NCI-H526 (cell line): ENCODE measurements around the gene C17orf50.
A peak's percentile ranks its signal among the peaks of the same experiment; 100 is the strongest.

Experiments
- DNase-seq, 2 experiments: peaks; one replicate each; lab custom pipeline; 2025; lab: John Stamatoyannopoulos, UW

Gene C17orf50

DNA sequence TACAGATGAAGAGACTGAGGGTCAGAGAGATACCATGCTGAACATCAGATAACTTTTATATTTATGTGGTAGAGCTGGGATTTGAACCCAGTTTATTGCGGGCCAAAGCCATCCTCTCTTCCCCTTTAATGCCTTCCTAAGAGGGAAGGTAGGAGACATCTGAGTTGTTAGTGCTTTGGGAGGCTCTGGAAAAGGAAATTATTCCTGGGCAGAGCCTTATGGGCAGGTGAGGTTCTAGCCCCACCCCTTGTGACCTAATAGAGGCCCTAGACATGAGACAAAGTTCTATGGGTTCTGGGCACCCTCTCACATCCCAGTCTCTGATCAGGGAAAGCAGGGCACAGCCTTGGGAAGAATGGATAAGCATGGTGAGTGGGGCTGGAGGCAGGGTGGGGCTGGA, at the start of gene C17orf50:
Gene C17orf50 (plus strand): TSS at position 301 of the 400 bp plus-strand sequence. CDS start 55 bp downstream, at position 356.
- no peak for DNase-seq

GRCh38 chr17:35710950-35711349, 49.7 kb upstream of the C17orf50 start:
- DNase-seq: no peak

- DNase-seq: no peak
Observed at GRCh38 chr17:35713069-35713728, 47.5 kb upstream of the C17orf50 start.

DNA sequence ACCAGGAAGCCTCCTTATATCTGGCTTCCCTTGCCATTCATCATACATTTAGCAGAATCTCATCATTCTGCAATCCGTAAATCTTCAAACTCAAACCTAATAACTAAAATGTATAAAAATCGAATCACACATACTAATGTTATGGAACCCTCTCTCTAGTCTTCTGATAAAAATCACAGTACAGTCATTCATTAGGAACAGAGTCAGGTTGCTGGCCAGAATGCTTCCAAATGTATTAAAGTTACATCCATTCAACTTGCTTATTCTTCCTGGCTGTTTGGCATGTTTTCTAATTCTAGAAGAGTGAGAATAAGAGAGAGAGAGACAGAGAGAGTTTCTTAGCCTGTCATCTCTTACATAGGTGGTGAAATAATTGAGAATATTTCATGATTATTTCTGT, 45.7 kb upstream of the C17orf50 start:
- DNase-seq: no peak

GRCh38 chr17:35715416-35715815, 45.3 kb upstream of the C17orf50 start:
- DNase-seq: no peak

DNA sequence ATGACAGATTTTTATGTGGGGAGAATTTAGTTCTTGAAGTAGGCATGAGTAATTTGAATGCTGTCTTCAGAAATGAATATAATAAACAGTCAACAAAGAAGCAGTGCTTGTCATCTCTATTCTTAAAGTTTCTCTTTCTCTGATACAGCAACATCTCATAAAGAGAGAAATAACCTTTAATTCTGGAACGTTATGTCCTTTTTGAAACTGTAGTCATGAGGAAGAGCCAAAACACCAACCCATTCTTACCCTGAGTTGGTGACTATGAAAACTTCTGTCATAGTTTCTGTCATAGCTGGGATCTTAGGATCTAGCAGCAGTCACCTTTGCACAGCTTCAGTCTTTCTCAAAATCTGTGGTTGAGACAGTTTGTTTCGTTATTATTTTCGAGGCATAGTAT, 44.5 kb upstream of the C17orf50 start:
- DNase-seq: no peak

DNA sequence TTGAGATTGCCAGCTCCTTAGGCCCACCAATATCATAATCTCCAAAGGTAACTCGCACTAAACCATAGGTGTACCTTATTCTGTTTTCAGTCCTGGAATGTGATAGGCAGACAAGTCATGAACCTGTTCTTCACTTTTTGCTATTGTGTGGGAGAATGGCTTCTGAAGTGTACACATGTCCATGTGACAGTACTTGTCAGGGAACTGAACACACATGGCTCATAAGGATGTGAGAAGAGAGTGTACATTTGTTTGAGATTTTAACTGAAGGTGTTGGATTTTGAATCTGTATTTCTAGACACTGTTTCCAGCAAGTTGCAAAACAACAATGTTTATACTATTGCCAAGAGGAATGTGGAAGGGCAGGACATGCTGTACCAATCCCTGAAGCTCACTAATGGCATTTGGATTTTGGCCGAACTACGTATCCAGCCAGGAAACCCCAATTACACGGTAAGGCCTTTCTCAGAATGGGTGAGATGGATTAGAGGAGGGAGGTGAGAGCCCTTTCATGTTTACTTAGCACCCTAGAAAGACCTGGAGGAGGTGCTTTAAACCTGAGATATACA, 43.7 kb upstream of the C17orf50 start:
- no peak for DNase-seq

- DNase-seq: no peak
Observed at GRCh38 chr17:35717475-35717874, 43.2 kb upstream of the C17orf50 start.

DNA sequence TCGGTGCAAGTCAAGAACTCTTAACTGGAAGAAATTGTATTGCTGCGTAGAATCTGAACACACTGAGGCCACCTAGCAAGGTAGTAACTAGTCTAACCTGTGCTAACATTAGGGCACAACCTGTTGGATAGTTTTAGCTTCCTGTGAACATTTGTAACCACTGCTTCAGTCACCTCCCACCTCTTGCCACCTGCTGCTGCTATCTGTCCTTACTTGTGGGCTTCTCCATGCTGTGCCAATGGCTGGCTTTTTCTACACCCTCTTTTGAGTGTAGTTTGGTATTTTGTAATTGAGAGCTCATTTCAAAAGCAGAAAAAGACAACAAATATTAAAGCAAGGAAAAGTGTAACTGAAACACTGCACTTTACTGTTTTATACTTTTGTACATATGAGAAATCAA, 37.0 kb upstream of the C17orf50 start:
- DNase-seq: no peak

DNA sequence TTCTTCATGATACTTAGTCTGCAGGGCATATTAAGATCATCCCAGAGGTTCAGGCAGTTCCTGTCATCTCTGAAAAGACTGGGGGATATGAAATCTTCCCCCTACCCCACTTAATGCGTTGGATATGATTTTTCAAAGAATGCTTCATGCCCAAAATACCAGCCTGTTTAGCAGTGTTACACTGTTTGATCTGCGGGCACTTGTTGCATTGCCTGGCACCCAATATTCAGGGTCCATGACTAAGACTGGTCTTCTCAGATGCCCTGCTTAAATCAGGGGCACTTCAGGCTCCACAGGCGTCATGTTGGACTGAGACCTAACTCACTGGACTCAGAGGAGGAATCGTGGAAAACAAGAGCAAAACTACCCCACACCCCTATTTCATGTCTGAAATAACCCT, 35.6 kb upstream of the C17orf50 start:
- no peak for DNase-seq

- no peak for DNase-seq
Observed at GRCh38 chr17:35725802-35726126, 34.9 kb upstream of the C17orf50 start.

GRCh38 chr17:35726127-35726952, 34.3 kb upstream of the C17orf50 start:
- no peak for DNase-seq

DNA sequence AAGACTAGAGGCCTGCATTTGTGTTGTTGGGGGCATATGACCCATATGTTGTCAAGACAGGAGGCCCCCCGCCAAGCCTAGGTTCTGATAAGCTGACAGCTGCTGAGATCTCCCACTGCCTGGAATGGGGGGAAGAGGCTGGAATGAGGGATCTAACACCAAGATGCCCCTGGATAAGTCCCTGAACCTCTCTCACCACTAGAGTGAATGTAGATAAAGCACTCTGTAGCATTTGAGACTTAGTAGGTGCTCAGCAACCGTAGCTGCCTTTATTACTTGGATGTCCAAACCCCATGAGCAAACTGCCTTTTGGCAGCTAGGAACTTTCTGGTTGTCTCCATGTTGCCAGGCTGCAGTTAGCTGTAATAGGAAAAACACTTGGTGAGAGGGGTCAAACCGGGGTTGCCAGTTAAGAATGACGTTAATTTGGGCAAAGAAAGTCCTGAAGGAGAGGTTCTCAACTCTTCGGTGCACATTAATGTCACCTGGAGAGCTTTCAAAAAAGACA, 33.7 kb upstream of the C17orf50 start:
- no peak for DNase-seq

DNA sequence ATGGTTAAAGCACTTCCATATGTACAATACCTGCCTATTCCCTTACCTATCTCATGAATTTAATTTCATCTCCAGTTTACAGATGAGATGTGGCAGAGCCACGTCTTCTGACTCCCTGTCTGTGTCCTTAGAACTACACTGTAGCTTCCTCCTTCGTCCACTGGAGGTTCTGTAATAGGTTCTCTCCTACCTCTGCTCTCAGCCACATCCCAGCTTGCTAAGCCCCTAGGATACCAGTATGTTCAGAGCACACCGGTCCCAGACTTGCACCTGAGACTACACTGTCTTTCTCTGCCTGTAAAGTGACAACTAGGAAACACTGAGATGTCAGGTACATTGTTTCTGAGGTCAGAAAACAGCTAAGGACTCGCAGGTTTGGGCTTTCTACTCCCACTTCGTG, 33.1 kb upstream of the C17orf50 start:
- no peak for DNase-seq

DNA sequence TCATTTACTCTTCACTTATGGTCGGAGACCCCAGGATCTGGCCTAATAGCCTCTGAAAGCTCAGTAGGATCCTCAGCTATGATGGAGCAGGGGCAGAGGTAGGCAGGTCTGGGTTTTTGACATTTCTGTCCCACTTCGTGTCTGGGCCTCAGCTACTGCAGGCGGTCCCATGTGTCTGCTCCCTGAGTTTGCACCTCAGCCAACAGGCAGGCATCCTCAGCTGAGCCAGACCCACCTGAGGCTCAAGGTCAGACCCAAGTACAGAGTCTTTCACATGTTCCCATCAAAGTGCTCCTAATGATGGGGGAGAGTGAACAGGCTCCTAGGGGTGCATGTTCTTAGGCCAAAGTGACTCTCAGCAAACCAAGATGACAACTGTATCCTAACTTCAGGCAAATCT, 32.1 kb upstream of the C17orf50 start:
- DNase-seq: no peak

GRCh38 chr17:35729405-35729833, 31.3 kb upstream of the C17orf50 start:
- no peak for DNase-seq

- no peak for DNase-seq
Observed at GRCh38 chr17:35730400-35731005, 30.2 kb upstream of the C17orf50 start.

DNA sequence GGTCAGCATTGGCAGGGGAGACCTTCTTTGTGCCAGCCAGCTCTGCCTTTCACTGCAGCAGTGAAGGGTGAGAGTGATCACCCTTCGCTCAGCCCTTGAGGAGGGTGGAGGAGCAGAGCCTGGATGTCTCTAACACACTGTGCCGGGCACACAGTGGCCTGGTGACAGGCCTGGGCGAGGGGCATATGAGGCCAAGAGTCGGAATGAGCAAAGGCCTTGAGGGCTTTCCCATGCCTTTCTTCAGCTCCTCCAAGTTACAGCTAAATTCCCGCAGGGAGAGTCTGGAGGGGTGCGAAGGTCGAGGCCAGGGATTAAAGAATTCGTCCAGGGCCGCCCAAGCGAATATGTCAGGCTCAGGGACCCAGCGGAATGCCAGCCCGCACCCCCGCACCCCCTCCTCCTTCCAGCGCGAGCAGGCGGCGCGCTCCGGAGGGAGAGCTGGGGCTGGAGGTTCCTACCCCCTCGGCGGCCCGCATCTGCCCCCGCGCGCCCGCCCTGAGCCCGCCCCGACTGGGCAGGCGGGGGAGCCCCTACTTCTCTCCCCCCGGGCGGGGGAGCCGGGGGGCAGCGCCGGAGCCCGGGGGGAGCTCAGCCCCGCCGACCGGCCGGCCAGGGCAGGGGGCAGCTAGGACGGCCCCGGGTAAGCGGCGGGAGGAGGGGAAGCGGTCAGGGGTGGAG, 29.3 kb upstream of the C17orf50 start, which contains the start of gene RASL10B:
Gene RASL10B (plus strand): TSS at position 401 of the 678 bp plus-strand sequence. CDS start 3,546 bp downstream, outside the sequence.
- DNase-seq: peak in 1 of 2 experiments; percentile 69

- peak in 1 of 2 experiments; percentile 53 for DNase-seq
Observed at GRCh38 chr17:35731917-35732805, 28.5 kb upstream of the C17orf50 start.

GRCh38 chr17:35732806-35733136, 27.9 kb upstream of the C17orf50 start:
- no peak for DNase-seq

DNA sequence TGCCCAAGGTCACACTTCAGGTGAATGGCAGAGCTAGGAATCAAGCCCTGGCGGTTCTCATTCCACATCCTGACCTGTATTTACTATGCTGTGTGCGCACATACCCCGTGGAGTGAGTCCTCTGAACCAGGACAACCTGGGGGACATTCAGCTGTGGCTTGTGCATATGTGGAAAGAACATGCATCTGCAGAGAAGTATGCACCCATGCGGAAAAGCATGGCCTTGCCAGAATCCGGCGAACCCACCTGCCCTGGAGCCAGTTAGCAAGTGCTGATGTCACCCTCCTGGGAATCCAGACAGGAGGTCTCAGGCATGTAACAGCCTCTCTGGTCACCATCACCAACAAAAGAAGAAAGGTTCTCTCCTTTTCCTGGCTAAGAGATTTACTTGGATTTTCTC, 27.3 kb upstream of the C17orf50 start:
- DNase-seq: no peak
